CD4-positive, alpha-beta T cell (primary cell): ENCODE results near the gene EMSY. TPM values are rescaled to one million over a fixed set of nuclear protein-coding genes. Genes with fewer than 3 reads are reported as not detected.

Experiments
- ATAC-seq: fragments of 200-7000 bp; cut with Tn5 transposase; one replicate; pipeline ENCODE4 v1.10.0; 2022; ENCODE audit warnings: mild to moderate bottlenecking; ENCODE audit not compliant: poor library complexity
- CTCF ChIA-PET: fragments of 350-600 bp; sonication (Branson Sonifier 250); formaldehyde crosslinking; loops from one replicate; lab custom pipeline; 2021; ENCODE audit warnings: antibody characterized with exemption, inconsistent platforms; lab: Charles Lee
- POLR2A ChIA-PET: fragments of 350-600 bp; sonication (Branson Sonifier 250); formaldehyde crosslinking; loops from one replicate; lab custom pipeline; 2021; ENCODE audit warnings: antibody characterized with exemption, inconsistent platforms; lab: Charles Lee
- DNase-seq, 14 experiments: peaks; one replicate each; pipeline ENCODE4 v3.0.0-alpha.2; 2013 to 2020; ENCODE audit warnings: mixed read lengths in 2 of 14
- H3K27ac ChIP-seq, 2 donors: one replicate each; pipeline versions ENCODE4 v1.5.1 to v1.7.0; 2013; ENCODE audit warnings: low read length in 2 of 2, low read depth in 1 of 2, mild to moderate bottlenecking in 1 of 2
- H3K27me3 ChIP-seq, 2 experiments: 1 replicate in 1 of 2; 2 replicates in 1 of 2; pipeline versions ENCODE4 v1.6.1 to v1.7.0; 2013; ENCODE audit warnings: low read length in 2 of 2, control low read depth in 1 of 2, mild to moderate bottlenecking in 1 of 2, moderate library complexity in 1 of 2; ENCODE audit not compliant: insufficient read depth in 2 of 2, control insufficient read depth in 1 of 2
- H3K36me3 ChIP-seq: one replicate; pipeline ENCODE4 v1.6.1; 2013; ENCODE audit warnings: low read length, control low read depth; ENCODE audit not compliant: insufficient read depth
- H3K4me1 ChIP-seq: one replicate; pipeline ENCODE4 v1.6.1; 2013; ENCODE audit warnings: low read length, control low read depth; ENCODE audit not compliant: insufficient read depth
- H3K4me3 ChIP-seq: one replicate; pipeline ENCODE4 v1.5.1; 2013; ENCODE audit warnings: mild to moderate bottlenecking, low read length, moderate library complexity
- H3K9me3 ChIP-seq, 2 experiments: 1 replicate in 1 of 2; 2 replicates in 1 of 2; pipeline versions ENCODE4 v1.6.1 to v1.7.0; 2013; ENCODE audit warnings: low read length in 2 of 2, mild to moderate bottlenecking in 2 of 2, control low read depth in 1 of 2, moderate library complexity in 1 of 2; ENCODE audit not compliant: control insufficient read depth in 1 of 2, insufficient read depth in 1 of 2
- H3K27ac Mint-ChIP-seq: one replicate; pipeline ENCODE4 v1.8.0; 2020; ENCODE audit warnings: mixed read lengths
- H3K27me3 Mint-ChIP-seq: one replicate; pipeline ENCODE4 v1.8.0; 2021; ENCODE audit warnings: mixed read lengths
- H3K36me3 Mint-ChIP-seq: one replicate; pipeline ENCODE4 v1.8.0; 2021; ENCODE audit warnings: low read depth, mixed read lengths
- H3K4me1 Mint-ChIP-seq: one replicate; pipeline ENCODE4 v1.8.0; 2021; ENCODE audit warnings: low read depth, mixed read lengths
- H3K4me3 Mint-ChIP-seq: one replicate; pipeline ENCODE4 v1.8.0; 2020; ENCODE audit warnings: mild to moderate bottlenecking, mixed read lengths
- H3K9me3 Mint-ChIP-seq: one replicate; pipeline ENCODE4 v1.8.0; 2020; ENCODE audit warnings: mixed read lengths
- CTCF ChIP-seq: fragments of 200-600 bp; IDR thresholded peaks from one replicate; pipeline ENCODE4 v1.8.0; 2022; ENCODE audit warnings: antibody characterized with exemption, mild to moderate bottlenecking
- intact Hi-C, 2 experiments: fragments of 100-400 bp; cut with DNase I in 1 of 2; cut with micrococcal nuclease in 1 of 2; formaldehyde crosslinking; loops; one replicate each; pipeline versions ENCODE4 v1.15.1 to v1.9.0; 2023 to 2025; cut with DNase I, micrococcal nuclease
- total RNA-seq, 174 experiments: library from RNA in 2 of 174; stranded (reverse) in 2 of 174; gene quantifications; one replicate each; pipeline ENCODE4 v1.2.3 and lab custom pipeline; 2021 to 2026

The EMSY gene
- total RNA-seq, 2 experiments from 2014 or later, result 20.9 to 21.8 TPM

- Histone ChIP-seq H3K4me1 (no peaks in the 10 kb centered on the region), H3K36me3 (peaks cover 9% of the 10 kb centered on the region), H3K9me3 (no peaks in the 10 kb centered on the region), H3K27me3 (no peaks in the 10 kb centered on the region), H3K27ac (no peak overlapping the region), H3K4me3 (no peak overlapping the region)
- H3K9me3 Mint-ChIP-seq, result no peaks in the 10 kb centered on the region
- H3K36me3 Mint-ChIP-seq, result peaks cover 53% of the 10 kb centered on the region
- no peak overlapping the region for H3K27ac Mint-ChIP-seq
- ChIA-PET POLR2A (no interaction called here), CTCF (no interaction called here)
- no peak for DNase-seq
- no peak for TF ChIP-seq CTCF
- no peak overlapping the region for H3K4me3 Mint-ChIP-seq
- no peak for ATAC-seq
- intact Hi-C loops, result loop anchor here (5.0 kb wide), 1 partner anchor 303 kb away; the partner anchor contains the start of gene WNT11 (in 2 of the 2)
- H3K4me1 Mint-ChIP-seq, result no peaks in the 10 kb centered on the region
- no peaks in the 10 kb centered on the region for H3K27me3 Mint-ChIP-seq
Observed at GRCh38 chr11:76510060-76511047, 65.5 kb downstream of the EMSY start.

GRCh38 chr11:76512851-76513653, 68.2 kb downstream of the EMSY start:
- Mint-ChIP-seq H3K36me3 (peaks cover 55% of the 10 kb centered on the region), H3K27me3 (no peaks in the 10 kb centered on the region), H3K27ac (no peak overlapping the region), H3K4me1 (no peaks in the 10 kb centered on the region), H3K4me3 (no peak overlapping the region), H3K9me3 (no peaks in the 10 kb centered on the region)
- ChIA-PET POLR2A (no interaction called here), CTCF (interaction anchor here (1.2 kb wide), 1 partner anchor 22 kb away, joined by 3 read pairs; no protein-coding TSS in a partner anchor)
- intact Hi-C loops, result loop anchor here (5.0 kb wide), 1 partner anchor 306 kb away; the partner anchor contains the start of gene WNT11 (in 2 of the 2)
- H3K4me3 ChIP-seq, result no peak overlapping the region
- TF ChIP-seq CTCF, result no peak
- H3K27me3 ChIP-seq, result no peaks in the 10 kb centered on the region
- peaks cover 15% of the 10 kb centered on the region for H3K36me3 ChIP-seq
- no peak for ATAC-seq
- no peaks in the 10 kb centered on the region for H3K9me3 ChIP-seq
- no peak overlapping the region for H3K27ac ChIP-seq
- peak in 3 of 14 experiments; percentile 11 to 27 (median 14) for DNase-seq
- H3K4me1 ChIP-seq, result no peaks in the 10 kb centered on the region

GRCh38 chr11:76513654-76514034, 68.8 kb downstream of the EMSY start:
- Histone ChIP-seq H3K36me3 (peaks cover 15% of the 10 kb centered on the region), H3K27ac (no peak overlapping the region), H3K27me3 (no peaks in the 10 kb centered on the region), H3K9me3 (no peaks in the 10 kb centered on the region), H3K4me1 (no peaks in the 10 kb centered on the region), H3K4me3 (no peak overlapping the region)
- no peak for TF ChIP-seq CTCF
- DNase-seq, result no peak
- POLR2A ChIA-PET, result no interaction called here
- Mint-ChIP-seq H3K27ac (no peak overlapping the region), H3K36me3 (peaks cover 49% of the 10 kb centered on the region), H3K4me1 (no peaks in the 10 kb centered on the region), H3K4me3 (no peak overlapping the region), H3K27me3 (no peaks in the 10 kb centered on the region), H3K9me3 (no peaks in the 10 kb centered on the region)
- CTCF ChIA-PET, result no interaction called here
- intact Hi-C loops, result loop anchor here (5.0 kb wide), 1 partner anchor 306 kb away; the partner anchor contains the start of gene WNT11 (in 2 of the 2)
- ATAC-seq, result no peak
